H1 (cell line): ENCODE results near the gene SAFB2. TPM values are rescaled to one million over a fixed set of nuclear protein-coding genes. Genes with fewer than 3 reads are reported as not detected.
A peak's percentile ranks its signal among the peaks of the same experiment; 100 is the strongest.

ENCODE experiments used
- CTBP2 ChIP-seq: IDR thresholded peaks from 2 replicates; pipeline ENCODE4 v1.7.0; 2011; ENCODE audit warnings: borderline replicate concordance, mild to moderate bottlenecking, moderate library complexity, mixed read lengths, low read length; ENCODE audit not compliant: insufficient read depth, insufficient read length
- HDAC2 ChIP-seq, 2 experiments: fragments of 300-600 bp in 1 of 2; sonication (generic) in 1 of 2; IDR thresholded peaks; 2 replicates each; pipeline ENCODE4 v1.6.1; 2011 to 2012; ENCODE audit warnings: low read depth in 2 of 2, low read length in 2 of 2, mild to moderate bottlenecking in 2 of 2, moderate library complexity in 2 of 2, borderline replicate concordance in 1 of 2, inconsistent platforms in 1 of 2
- JUN ChIP-seq: IDR thresholded peaks from 2 replicates; pipeline ENCODE4 v1.6.1; 2011; ENCODE audit warnings: low read depth, mild to moderate bottlenecking, improper control_type of control experiment, low read length
- JUND ChIP-seq: IDR thresholded peaks from 2 replicates; pipeline ENCODE4 v1.6.1; 2011; ENCODE audit warnings: mild to moderate bottlenecking, improper control_type of control experiment, low read length
- RAD21 ChIP-seq, 2 experiments: IDR thresholded peaks in 1 of 2; conservative IDR thresholded peaks in 1 of 2; 2 replicates each; pipeline ENCODE4 v1.6.1; 2011; ENCODE audit warnings: low read depth in 2 of 2, low read length in 2 of 2, improper control_type of control experiment in 1 of 2, inconsistent platforms in 1 of 2, mild to moderate bottlenecking in 1 of 2, moderate library complexity in 1 of 2
- RBBP5 ChIP-seq: IDR thresholded peaks from 2 replicates; pipeline ENCODE4 v1.7.1; 2012; ENCODE audit warnings: low read depth, mild to moderate bottlenecking, inconsistent platforms, low read length, moderate library complexity, borderline replicate concordance
- SP2 ChIP-seq: IDR thresholded peaks from 2 replicates; pipeline ENCODE4 v1.6.1; 2012; ENCODE audit warnings: mild to moderate bottlenecking, low read length, inconsistent platforms
- polyA plus RNA-seq, 7 experiments: library from polyadenylated mRNA; depleted of rRNA in 3 of 7; stranded (reverse) in 5 of 7; unstranded in 2 of 7; fragments of >200 nt in 5 of 7; fragments of 200-250 nt in 2 of 7; gene quantifications; 1 replicate in 5 of 7; 2 replicates in 1 of 7; 4 replicates in 1 of 7; pipeline versions ENCODE4 v1.2.1 to v1.2.3, GENCODE V29; 2011 to 2013; ENCODE audit warnings: missing spikeins in 2 of 7, mixed read lengths in 2 of 7
- total RNA-seq: library from RNA; stranded (reverse); fragmentation: NEBNext Ultra II Directional; extraction: Animal tissue kit (Norgen Biotek cat#: 25700); gene quantifications from 2 replicates; pipeline ENCODE4 v1.2.1, GENCODE V29; 2021
- TF ChIP-seq, protein P1 (sequence below): fragments of 300-600 bp; sonication (generic); IDR thresholded peaks from 2 replicates; pipeline ENCODE4 v1.7.1; 2012; ENCODE audit warnings: low read length, moderate library complexity, mild to moderate bottlenecking, inconsistent platforms; ENCODE audit not compliant: insufficient replicate concordance
- TF ChIP-seq, protein P2 (sequence below): IDR thresholded peaks from 2 replicates; pipeline ENCODE4 v1.6.1; 2012; ENCODE audit warnings: low read length, inconsistent platforms

Gene SAFB2
- total and polyA plus RNA-seq, 2 of the 8 experiments (the other 6 are each of a cell fraction or from before 2014, with no cell fraction given): 14.8 to 63.8 TPM

DNA sequence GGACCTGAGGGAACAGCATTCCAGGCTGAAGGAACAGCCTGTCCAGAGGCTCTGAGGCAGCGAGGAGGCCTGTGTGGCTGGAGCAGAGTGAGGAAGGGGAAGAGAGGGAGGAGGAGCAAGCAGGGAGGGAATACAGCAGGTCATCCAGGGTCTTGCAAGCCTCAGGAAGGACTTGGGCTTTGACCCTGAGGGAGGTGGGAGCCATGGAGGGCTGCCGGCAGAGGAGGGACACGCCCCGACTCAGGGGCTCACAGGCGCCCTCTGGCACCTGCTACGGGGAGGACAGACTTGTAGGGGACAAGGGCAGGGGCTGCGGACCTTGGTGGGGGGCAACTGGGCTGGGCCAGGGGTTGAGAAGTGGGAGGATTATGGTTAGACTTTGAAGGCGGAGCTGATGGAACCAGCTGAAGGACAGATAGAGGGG is 59.6 kb downstream of the SAFB2 start (continued):
- TF ChIP-seq, protein P1, sequence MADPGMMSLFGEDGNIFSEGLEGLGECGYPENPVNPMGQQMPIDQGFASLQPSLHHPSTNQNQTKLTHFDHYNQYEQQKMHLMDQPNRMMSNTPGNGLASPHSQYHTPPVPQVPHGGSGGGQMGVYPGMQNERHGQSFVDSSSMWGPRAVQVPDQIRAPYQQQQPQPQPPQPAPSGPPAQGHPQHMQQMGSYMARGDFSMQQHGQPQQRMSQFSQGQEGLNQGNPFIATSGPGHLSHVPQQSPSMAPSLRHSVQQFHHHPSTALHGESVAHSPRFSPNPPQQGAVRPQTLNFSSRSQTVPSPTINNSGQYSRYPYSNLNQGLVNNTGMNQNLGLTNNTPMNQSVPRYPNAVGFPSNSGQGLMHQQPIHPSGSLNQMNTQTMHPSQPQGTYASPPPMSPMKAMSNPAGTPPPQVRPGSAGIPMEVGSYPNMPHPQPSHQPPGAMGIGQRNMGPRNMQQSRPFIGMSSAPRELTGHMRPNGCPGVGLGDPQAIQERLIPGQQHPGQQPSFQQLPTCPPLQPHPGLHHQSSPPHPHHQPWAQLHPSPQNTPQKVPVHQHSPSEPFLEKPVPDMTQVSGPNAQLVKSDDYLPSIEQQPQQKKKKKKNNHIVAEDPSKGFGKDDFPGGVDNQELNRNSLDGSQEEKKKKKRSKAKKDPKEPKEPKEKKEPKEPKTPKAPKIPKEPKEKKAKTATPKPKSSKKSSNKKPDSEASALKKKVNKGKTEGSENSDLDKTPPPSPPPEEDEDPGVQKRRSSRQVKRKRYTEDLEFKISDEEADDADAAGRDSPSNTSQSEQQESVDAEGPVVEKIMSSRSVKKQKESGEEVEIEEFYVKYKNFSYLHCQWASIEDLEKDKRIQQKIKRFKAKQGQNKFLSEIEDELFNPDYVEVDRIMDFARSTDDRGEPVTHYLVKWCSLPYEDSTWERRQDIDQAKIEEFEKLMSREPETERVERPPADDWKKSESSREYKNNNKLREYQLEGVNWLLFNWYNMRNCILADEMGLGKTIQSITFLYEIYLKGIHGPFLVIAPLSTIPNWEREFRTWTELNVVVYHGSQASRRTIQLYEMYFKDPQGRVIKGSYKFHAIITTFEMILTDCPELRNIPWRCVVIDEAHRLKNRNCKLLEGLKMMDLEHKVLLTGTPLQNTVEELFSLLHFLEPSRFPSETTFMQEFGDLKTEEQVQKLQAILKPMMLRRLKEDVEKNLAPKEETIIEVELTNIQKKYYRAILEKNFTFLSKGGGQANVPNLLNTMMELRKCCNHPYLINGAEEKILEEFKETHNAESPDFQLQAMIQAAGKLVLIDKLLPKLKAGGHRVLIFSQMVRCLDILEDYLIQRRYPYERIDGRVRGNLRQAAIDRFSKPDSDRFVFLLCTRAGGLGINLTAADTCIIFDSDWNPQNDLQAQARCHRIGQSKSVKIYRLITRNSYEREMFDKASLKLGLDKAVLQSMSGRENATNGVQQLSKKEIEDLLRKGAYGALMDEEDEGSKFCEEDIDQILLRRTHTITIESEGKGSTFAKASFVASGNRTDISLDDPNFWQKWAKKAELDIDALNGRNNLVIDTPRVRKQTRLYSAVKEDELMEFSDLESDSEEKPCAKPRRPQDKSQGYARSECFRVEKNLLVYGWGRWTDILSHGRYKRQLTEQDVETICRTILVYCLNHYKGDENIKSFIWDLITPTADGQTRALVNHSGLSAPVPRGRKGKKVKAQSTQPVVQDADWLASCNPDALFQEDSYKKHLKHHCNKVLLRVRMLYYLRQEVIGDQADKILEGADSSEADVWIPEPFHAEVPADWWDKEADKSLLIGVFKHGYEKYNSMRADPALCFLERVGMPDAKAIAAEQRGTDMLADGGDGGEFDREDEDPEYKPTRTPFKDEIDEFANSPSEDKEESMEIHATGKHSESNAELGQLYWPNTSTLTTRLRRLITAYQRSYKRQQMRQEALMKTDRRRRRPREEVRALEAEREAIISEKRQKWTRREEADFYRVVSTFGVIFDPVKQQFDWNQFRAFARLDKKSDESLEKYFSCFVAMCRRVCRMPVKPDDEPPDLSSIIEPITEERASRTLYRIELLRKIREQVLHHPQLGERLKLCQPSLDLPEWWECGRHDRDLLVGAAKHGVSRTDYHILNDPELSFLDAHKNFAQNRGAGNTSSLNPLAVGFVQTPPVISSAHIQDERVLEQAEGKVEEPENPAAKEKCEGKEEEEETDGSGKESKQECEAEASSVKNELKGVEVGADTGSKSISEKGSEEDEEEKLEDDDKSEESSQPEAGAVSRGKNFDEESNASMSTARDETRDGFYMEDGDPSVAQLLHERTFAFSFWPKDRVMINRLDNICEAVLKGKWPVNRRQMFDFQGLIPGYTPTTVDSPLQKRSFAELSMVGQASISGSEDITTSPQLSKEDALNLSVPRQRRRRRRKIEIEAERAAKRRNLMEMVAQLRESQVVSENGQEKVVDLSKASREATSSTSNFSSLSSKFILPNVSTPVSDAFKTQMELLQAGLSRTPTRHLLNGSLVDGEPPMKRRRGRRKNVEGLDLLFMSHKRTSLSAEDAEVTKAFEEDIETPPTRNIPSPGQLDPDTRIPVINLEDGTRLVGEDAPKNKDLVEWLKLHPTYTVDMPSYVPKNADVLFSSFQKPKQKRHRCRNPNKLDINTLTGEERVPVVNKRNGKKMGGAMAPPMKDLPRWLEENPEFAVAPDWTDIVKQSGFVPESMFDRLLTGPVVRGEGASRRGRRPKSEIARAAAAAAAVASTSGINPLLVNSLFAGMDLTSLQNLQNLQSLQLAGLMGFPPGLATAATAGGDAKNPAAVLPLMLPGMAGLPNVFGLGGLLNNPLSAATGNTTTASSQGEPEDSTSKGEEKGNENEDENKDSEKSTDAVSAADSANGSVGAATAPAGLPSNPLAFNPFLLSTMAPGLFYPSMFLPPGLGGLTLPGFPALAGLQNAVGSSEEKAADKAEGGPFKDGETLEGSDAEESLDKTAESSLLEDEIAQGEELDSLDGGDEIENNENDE: no peak
- TF ChIP-seq, protein P2, sequence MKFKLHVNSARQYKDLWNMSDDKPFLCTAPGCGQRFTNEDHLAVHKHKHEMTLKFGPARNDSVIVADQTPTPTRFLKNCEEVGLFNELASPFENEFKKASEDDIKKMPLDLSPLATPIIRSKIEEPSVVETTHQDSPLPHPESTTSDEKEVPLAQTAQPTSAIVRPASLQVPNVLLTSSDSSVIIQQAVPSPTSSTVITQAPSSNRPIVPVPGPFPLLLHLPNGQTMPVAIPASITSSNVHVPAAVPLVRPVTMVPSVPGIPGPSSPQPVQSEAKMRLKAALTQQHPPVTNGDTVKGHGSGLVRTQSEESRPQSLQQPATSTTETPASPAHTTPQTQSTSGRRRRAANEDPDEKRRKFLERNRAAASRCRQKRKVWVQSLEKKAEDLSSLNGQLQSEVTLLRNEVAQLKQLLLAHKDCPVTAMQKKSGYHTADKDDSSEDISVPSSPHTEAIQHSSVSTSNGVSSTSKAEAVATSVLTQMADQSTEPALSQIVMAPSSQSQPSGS: no peak
- TF ChIP-seq CTBP2 (no peak), JUND (no peak), JUN (no peak), HDAC2 (IDR thresholded peaks at IDR 0.05; ENCODE audit: borderline replicate concordance in 1 of 2, low read depth in 2 of 2, low read length in 2 of 2) (0 out of 4 replicates have a peak, but pooled peaks of 1 of the 2 experiments have one; percentile 39), RBBP5 (no peak), RAD21 (IDR thresholded peaks at IDR 0.05 in 1 of 2, conservative IDR thresholded peaks at IDR 0.05 in 1 of 2; ENCODE audit: low read depth in 2 of 2, low read length in 2 of 2) (peak; percentile 24 to 52; a peak in 3 of 4 replicates), SP2 (no peak)
